WTC11 (cell line): Measurements from ENCODE around the gene TBX5. TPM values are rescaled to one million over a fixed set of nuclear protein-coding genes. Genes with fewer than 3 reads are reported as not detected.

ENCODE experiments used
- ATAC-seq: fragments of 200-7000 bp; cut with Tn5 transposase; 2 replicates; pipeline ENCODE4 v1.10.0; 2021; ENCODE audit warnings: mild to moderate bottlenecking, moderate library complexity
- CTCF ChIA-PET: fragments of 300-600 bp; sonication (Branson Sonifier 250); formaldehyde crosslinking; loops from one replicate; lab custom pipeline; 2021; ENCODE audit warnings: antibody characterized with exemption; lab: Charles Lee
- POLR2A ChIA-PET: fragments of 350-600 bp; sonication (Branson Sonifier 250); formaldehyde crosslinking; loops from one replicate; lab custom pipeline; 2021; ENCODE audit warnings: antibody characterized with exemption; lab: Charles Lee
- DNase-seq: peaks from one replicate; pipeline ENCODE4 v3.0.0; 2021; ENCODE audit warnings: low spot score
- H3K27ac Mint-ChIP-seq: 2 replicates; pipeline ENCODE4 v1.8.0; 2021; ENCODE audit warnings: mixed read lengths
- H3K27me3 Mint-ChIP-seq: 2 replicates; pipeline ENCODE4 v1.8.0; 2021; ENCODE audit warnings: low read depth, mild to moderate bottlenecking, moderate library complexity, mixed read lengths
- H3K36me3 Mint-ChIP-seq: 2 replicates; pipeline ENCODE4 v1.8.0; 2021; ENCODE audit warnings: mixed read lengths
- H3K4me1 Mint-ChIP-seq: 2 replicates; pipeline ENCODE4 v1.8.0; 2022; ENCODE audit warnings: mixed read lengths
- H3K4me3 Mint-ChIP-seq: 2 replicates; pipeline ENCODE4 v1.8.0; 2021; ENCODE audit warnings: mild to moderate bottlenecking, moderate library complexity, mixed read lengths
- H3K9me3 Mint-ChIP-seq: 2 replicates; pipeline ENCODE4 v1.8.0; 2021; ENCODE audit warnings: mixed read lengths
- ATF2 ChIP-seq: sonication (generic); formaldehyde crosslinking; IDR thresholded peaks from 2 replicates; pipeline ENCODE4 v1.8.1; 2022; ENCODE audit warnings: low read depth, missing genetic modification reagents, borderline replicate concordance
- CBFB ChIP-seq: sonication (generic); formaldehyde crosslinking; IDR thresholded peaks from 2 replicates; pipeline ENCODE4 v1.8.1; 2022; ENCODE audit warnings: mild to moderate bottlenecking, low read depth, missing genetic modification reagents
- CREB1 ChIP-seq: sonication (generic); formaldehyde crosslinking; IDR thresholded peaks from 2 replicates; pipeline ENCODE4 v1.8.0; 2023; ENCODE audit warnings: mild to moderate bottlenecking, missing genetic modification reagents
- CTCF ChIP-seq: fragments of 200-600 bp; IDR thresholded peaks from 2 replicates; pipeline ENCODE4 v1.8.0; 2022; ENCODE audit warnings: antibody characterized with exemption
- ERG ChIP-seq: fragments of 250-450 bp; sonication (Bioruptor Pico); IDR thresholded peaks from 2 replicates; pipeline ENCODE4 v1.8.0; 2021; ENCODE audit warnings: mild to moderate bottlenecking
- FOXJ3 ChIP-seq: sonication (generic); formaldehyde crosslinking; IDR thresholded peaks from 2 replicates; pipeline ENCODE4 v1.9.0; 2021; ENCODE audit warnings: missing genetic modification reagents, mild to moderate bottlenecking, borderline replicate concordance
- FOXP1 ChIP-seq: sonication (generic); formaldehyde crosslinking; IDR thresholded peaks from 2 replicates; pipeline ENCODE4 v1.8.0; 2022; ENCODE audit warnings: missing genetic modification reagents, mild to moderate bottlenecking, moderate library complexity, borderline replicate concordance
- HMGXB4 ChIP-seq: sonication (generic); formaldehyde crosslinking; IDR thresholded peaks from 2 replicates; pipeline ENCODE4 v1.8.1; 2023; ENCODE audit warnings: mild to moderate bottlenecking, moderate library complexity, missing genetic modification reagents
- MAX ChIP-seq: sonication (generic); formaldehyde crosslinking; IDR thresholded peaks from 2 replicates; pipeline ENCODE4 v1.8.0; 2022; ENCODE audit warnings: mild to moderate bottlenecking, missing genetic modification reagents
- NR2C2 ChIP-seq: sonication (generic); formaldehyde crosslinking; IDR thresholded peaks from 2 replicates; pipeline ENCODE4 v1.8.0; 2022; ENCODE audit warnings: mild to moderate bottlenecking, missing genetic modification reagents
- OVOL2 ChIP-seq: fragments of 250-450 bp; sonication (Bioruptor Pico); IDR thresholded peaks from 2 replicates; pipeline ENCODE4 v1.9.0; 2021; ENCODE audit warnings: mild to moderate bottlenecking, borderline replicate concordance
- PRDM15 ChIP-seq: sonication (generic); formaldehyde crosslinking; IDR thresholded peaks from 2 replicates; pipeline ENCODE4 v1.8.0; 2022; ENCODE audit warnings: missing genetic modification reagents
- TCF7 ChIP-seq: sonication (generic); formaldehyde crosslinking; IDR thresholded peaks from 2 replicates; pipeline ENCODE4 v1.8.0; 2022; ENCODE audit warnings: mild to moderate bottlenecking, low read depth, missing genetic modification reagents, moderate library complexity
- TEAD1 ChIP-seq: sonication (generic); formaldehyde crosslinking; IDR thresholded peaks from 2 replicates; pipeline ENCODE4 v1.8.0; 2022; ENCODE audit warnings: mild to moderate bottlenecking, missing genetic modification reagents
- TEAD4 ChIP-seq: sonication (generic); formaldehyde crosslinking; IDR thresholded peaks from 2 replicates; pipeline ENCODE4 v1.8.0; 2022; ENCODE audit warnings: mild to moderate bottlenecking, missing genetic modification reagents
- TP53 ChIP-seq: sonication (generic); formaldehyde crosslinking; IDR thresholded peaks from 2 replicates; pipeline ENCODE4 v1.8.1; 2023; ENCODE audit warnings: mild to moderate bottlenecking, missing genetic modification reagents
- ZNF138 ChIP-seq: sonication (generic); formaldehyde crosslinking; conservative IDR thresholded peaks from 2 replicates; pipeline ENCODE4 v1.8.1; 2022; ENCODE audit warnings: mild to moderate bottlenecking, moderate library complexity, missing genetic modification reagents
- total RNA-seq: library from RNA; stranded (reverse); gene quantifications from 3 replicates; pipeline ENCODE4 v1.2.3, GENCODE V29; 2021
- TF ChIP-seq, protein P1 (sequence below): fragments of 250-450 bp; sonication (Bioruptor Pico); IDR thresholded peaks from 2 replicates; pipeline ENCODE4 v1.9.0; 2021; ENCODE audit warnings: mild to moderate bottlenecking
- TF ChIP-seq, protein P2 (sequence below): fragments of 250-450 bp; sonication (Bioruptor Pico); IDR thresholded peaks from 2 replicates; pipeline ENCODE4 v2.1.2; 2022; ENCODE audit warnings: mild to moderate bottlenecking, moderate library complexity

The TBX5 gene
- total RNA-seq, 1 experiment from 2014 or later, result 0.33 TPM

GRCh38 chr12:114420182-114420943 is 14.4 kb upstream of the TBX5 start:
- no peak for DNase-seq
- CTCF ChIA-PET, result interaction anchor here (0.9 kb wide), 1 partner anchor 194 kb away, joined by 3 read pairs; no protein-coding TSS in a partner anchor
- H3K36me3 Mint-ChIP-seq, result no peaks in the 10 kb centered on the region
- no peak for ATAC-seq
- no peak for TF ChIP-seq CTCF
- TF ChIP-seq TEAD4 (CRISPR knock-in tag), result no peak
- TF ChIP-seq MAX (CRISPR knock-in tag), result no peak
- TF ChIP-seq ERG (CRISPR knock-in tag), result no peak
- TF ChIP-seq TEAD1 (CRISPR knock-in tag), result no peak
- TF ChIP-seq, protein P1, sequence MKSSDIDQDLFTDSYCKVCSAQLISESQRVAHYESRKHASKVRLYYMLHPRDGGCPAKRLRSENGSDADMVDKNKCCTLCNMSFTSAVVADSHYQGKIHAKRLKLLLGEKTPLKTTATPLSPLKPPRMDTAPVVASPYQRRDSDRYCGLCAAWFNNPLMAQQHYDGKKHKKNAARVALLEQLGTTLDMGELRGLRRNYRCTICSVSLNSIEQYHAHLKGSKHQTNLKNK (CRISPR knock-in tag), result no peak
- no peak for TF ChIP-seq HMGXB4 (CRISPR knock-in tag)
- no peak for TF ChIP-seq TCF7 (CRISPR knock-in tag)
- TF ChIP-seq, protein P2, sequence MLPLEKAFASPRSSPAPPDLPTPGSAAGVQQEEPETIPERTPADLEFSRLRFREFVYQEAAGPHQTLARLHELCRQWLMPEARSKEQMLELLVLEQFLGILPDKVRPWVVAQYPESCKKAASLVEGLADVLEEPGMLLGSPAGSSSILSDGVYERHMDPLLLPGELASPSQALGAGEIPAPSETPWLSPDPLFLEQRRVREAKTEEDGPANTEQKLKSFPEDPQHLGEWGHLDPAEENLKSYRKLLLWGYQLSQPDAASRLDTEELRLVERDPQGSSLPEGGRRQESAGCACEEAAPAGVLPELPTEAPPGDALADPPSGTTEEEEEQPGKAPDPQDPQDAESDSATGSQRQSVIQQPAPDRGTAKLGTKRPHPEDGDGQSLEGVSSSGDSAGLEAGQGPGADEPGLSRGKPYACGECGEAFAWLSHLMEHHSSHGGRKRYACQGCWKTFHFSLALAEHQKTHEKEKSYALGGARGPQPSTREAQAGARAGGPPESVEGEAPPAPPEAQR, result no peak
- no peak for TF ChIP-seq PRDM15 (CRISPR knock-in tag)
- no peak for TF ChIP-seq OVOL2 (CRISPR knock-in tag)
- TF ChIP-seq, all 79 proteins: peak for 0
- no peaks in the 10 kb centered on the region for H3K4me1 Mint-ChIP-seq
- H3K27me3 Mint-ChIP-seq, result peaks cover 86% of the 10 kb centered on the region
- no peak overlapping the region for H3K27ac Mint-ChIP-seq
- H3K9me3 Mint-ChIP-seq, result no peaks in the 10 kb centered on the region
- H3K4me3 Mint-ChIP-seq, result no peak overlapping the region
- POLR2A ChIA-PET, result interaction anchor here (0.6 kb wide), 1 partner anchor 283 kb away, joined by 4 read pairs; no protein-coding TSS in a partner anchor

- no peak for ATAC-seq
- DNase-seq, result no peak
- H3K4me1 Mint-ChIP-seq, result peaks cover 33% of the 10 kb centered on the region
- POLR2A ChIA-PET, result no interaction called here
- H3K9me3 Mint-ChIP-seq, result no peaks in the 10 kb centered on the region
- no peak overlapping the region for H3K27ac Mint-ChIP-seq
- CTCF ChIA-PET, result no interaction called here
- no peak overlapping the region for H3K4me3 Mint-ChIP-seq
- no peaks in the 10 kb centered on the region for H3K36me3 Mint-ChIP-seq
- H3K27me3 Mint-ChIP-seq, result peaks cover 95% of the 10 kb centered on the region
- no peak for TF ChIP-seq CBFB
- no peak for TF ChIP-seq FOXP1 (CRISPR knock-in tag)
- no peak for TF ChIP-seq NR2C2 (CRISPR knock-in tag)
- TF ChIP-seq FOXJ3 (CRISPR knock-in tag), result no peak
- no peak for TF ChIP-seq TP53 (CRISPR knock-in tag)
- no peak for TF ChIP-seq ATF2 (CRISPR knock-in tag)
- no peak for TF ChIP-seq ZNF138 (CRISPR knock-in tag)
- TF ChIP-seq CREB1 (CRISPR knock-in tag), result no peak
- TF ChIP-seq ERG (CRISPR knock-in tag), result no peak
Observed at GRCh38 chr12:114416028-114416427, 10.1 kb upstream of the TBX5 start.
